Transverse colon (tissue), 4 donors: ENCODE data around the gene TICAM1. TPM values are rescaled to one million over a fixed set of nuclear protein-coding genes. Genes with fewer than 3 reads are reported as not detected.
A peak's percentile ranks its signal among the peaks of the same experiment; 100 is the strongest.

Source experiments
- DNase-seq: peaks from one replicate; pipeline ENCODE4 v3.0.0-alpha.2; 2019
- H3K27ac ChIP-seq, 4 donors: fragments of 200-600 bp; sonication (generic); 2 replicates each; pipeline ENCODE4 v1.5.1; 2016 to 2018; ENCODE audit warnings: inconsistent platforms in 4 of 4
- H3K27me3 ChIP-seq: fragments of 200-600 bp; sonication (generic); 2 replicates; pipeline ENCODE4 v1.5.1; 2017; ENCODE audit warnings: inconsistent platforms
- H3K36me3 ChIP-seq, 4 donors: fragments of 200-600 bp; sonication (generic); 2 replicates each; pipeline ENCODE4 v1.5.1; 2017 to 2019; ENCODE audit warnings: inconsistent platforms in 4 of 4
- H3K4me1 ChIP-seq, 4 donors: fragments of 200-600 bp; sonication (generic); 2 replicates each; pipeline ENCODE4 v1.5.1; 2017 to 2020; ENCODE audit warnings: inconsistent platforms in 4 of 4
- H3K4me3 ChIP-seq, 4 donors: fragments of 200-600 bp; sonication (generic); 1 replicate in 1 of 4; 2 replicates in 3 of 4; pipeline versions ENCODE4 v1.5.1 to v1.6.1; 2017 to 2019; ENCODE audit warnings: inconsistent platforms in 4 of 4
- H3K9me3 ChIP-seq, 2 donors: fragments of 200-600 bp; sonication (generic); 2 replicates each; pipeline ENCODE4 v1.5.1; 2017 to 2019; ENCODE audit warnings: inconsistent platforms in 2 of 2
- EP300 ChIP-seq: sonication (generic); formaldehyde crosslinking; IDR thresholded peaks from one replicate; pipeline ENCODE4 v1.6.1; 2017; ENCODE audit warnings: antibody characterized with exemption, low read depth
- POLR2A ChIP-seq: fragments of 450-650 bp; IDR thresholded peaks from one replicate; pipeline ENCODE4 v1.6.1; 2016; ENCODE audit warnings: antibody characterized with exemption, mild to moderate bottlenecking, moderate library complexity
- POLR2AphosphoS5 ChIP-seq, 3 donors: sonication (generic); formaldehyde crosslinking; IDR thresholded peaks; one replicate each; pipeline ENCODE4 v1.6.1; 2016; ENCODE audit warnings: antibody characterized with exemption in 3 of 3
- WGBS, 2 donors: methylation state at CpG; one replicate each; pipeline ENCODE4 v1.1.5; 2018; ENCODE audit warnings: low coverage in 1 of 2; 5-methylcytosine and 5-hydroxymethylcytosine counted together
- in situ Hi-C, 4 donors: fragments of 200-750 bp; cut with MboI; loops; one replicate each; pipeline versions ENCODE4 v1.15.0 to v1.15.1; 2017; ENCODE audit warnings: low sequenced_read_pairs in 3 of 4, low pct_ligation_motif_present in 1 of 4, low pct_unique_long_range_greater_than_20kb in 1 of 4
- intact Hi-C: fragments of 100-400 bp; cut with DNase I; formaldehyde crosslinking; loops from one replicate; pipeline ENCODE4 v1.15.1; 2023; ENCODE audit warnings: low total_unique reads
- small RNA-seq, 4 donors: library from RNA; depleted of rRNA; stranded (forward); fragments of <200 nt; gene quantifications; one replicate each; pipeline ENCODE3, GENCODE V24; 2016
- total RNA-seq, 4 donors: library from RNA; depleted of rRNA; stranded (reverse); fragments of >200 nt; gene quantifications; one replicate each; pipeline ENCODE4 v1.1.0, GENCODE V29; 2016
- TF ChIP-seq, protein P1 (sequence below), 5 experiments: fragments of 200-600 bp in 3 of 5; fragments of 450-650 bp in 2 of 5; sonication (generic) in 3 of 5; IDR thresholded peaks; 1 replicate in 2 of 5; 2 replicates in 3 of 5; pipeline ENCODE4 v1.5.1; 2016 to 2017; ENCODE audit warnings: antibody characterized with exemption in 5 of 5, inconsistent platforms in 3 of 5, mild to moderate bottlenecking in 2 of 5, moderate library complexity in 1 of 5

The TICAM1 gene
- total RNA-seq, 4 donors from 2014 or later: 17.7 to 66.6 (median 20.8) TPM

GRCh38 chr19:4774136-4774535 lies 57.4 kb downstream of the TICAM1 start:
- Histone ChIP-seq H3K27me3 (peaks cover 4% of the 10 kb centered on the region), H3K27ac (no peak overlapping the region), H3K36me3 (no peaks in the 10 kb centered on the region), H3K4me1 (no peaks in the 10 kb centered on the region), H3K4me3 (no peak overlapping the region), H3K9me3 (no peaks in the 10 kb centered on the region)
- TF ChIP-seq POLR2A (no peak), EP300 (no peak), POLR2AphosphoS5 (IDR thresholded peaks at IDR 0.05) (no peak)
- TF ChIP-seq, protein P1, sequence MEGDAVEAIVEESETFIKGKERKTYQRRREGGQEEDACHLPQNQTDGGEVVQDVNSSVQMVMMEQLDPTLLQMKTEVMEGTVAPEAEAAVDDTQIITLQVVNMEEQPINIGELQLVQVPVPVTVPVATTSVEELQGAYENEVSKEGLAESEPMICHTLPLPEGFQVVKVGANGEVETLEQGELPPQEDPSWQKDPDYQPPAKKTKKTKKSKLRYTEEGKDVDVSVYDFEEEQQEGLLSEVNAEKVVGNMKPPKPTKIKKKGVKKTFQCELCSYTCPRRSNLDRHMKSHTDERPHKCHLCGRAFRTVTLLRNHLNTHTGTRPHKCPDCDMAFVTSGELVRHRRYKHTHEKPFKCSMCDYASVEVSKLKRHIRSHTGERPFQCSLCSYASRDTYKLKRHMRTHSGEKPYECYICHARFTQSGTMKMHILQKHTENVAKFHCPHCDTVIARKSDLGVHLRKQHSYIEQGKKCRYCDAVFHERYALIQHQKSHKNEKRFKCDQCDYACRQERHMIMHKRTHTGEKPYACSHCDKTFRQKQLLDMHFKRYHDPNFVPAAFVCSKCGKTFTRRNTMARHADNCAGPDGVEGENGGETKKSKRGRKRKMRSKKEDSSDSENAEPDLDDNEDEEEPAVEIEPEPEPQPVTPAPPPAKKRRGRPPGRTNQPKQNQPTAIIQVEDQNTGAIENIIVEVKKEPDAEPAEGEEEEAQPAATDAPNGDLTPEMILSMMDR (IDR thresholded peaks at IDR 0.05): no peak
- DNase-seq: no peak
- intact Hi-C loops: no loop called here
- 55% methylated on average over 3 of the region's 3 CpGs; no CpG with 5 or more reads in 1 of the 2 donors for WGBS, 2 donors
- in situ Hi-C loops: no loop called here

- Histone ChIP-seq H3K9me3 (no peaks in the 10 kb centered on the region), H3K27ac (no peak overlapping the region), H3K27me3 (peaks cover 4% of the 10 kb centered on the region), H3K4me3 (no peak overlapping the region), H3K4me1 (no peaks in the 10 kb centered on the region), H3K36me3 (no peaks in the 10 kb centered on the region)
- in situ Hi-C loops: no loop called here
- no peak for DNase-seq
- intact Hi-C loops: no loop called here
- 52 to 64% methylated on average over 6 to 9 of the region's 9 CpGs for WGBS, 2 donors
- TF ChIP-seq EP300 (no peak), POLR2A (no peak), POLR2AphosphoS5 (IDR thresholded peaks at IDR 0.05) (no peak)
- TF ChIP-seq, protein P1 (IDR thresholded peaks at IDR 0.05): no peak
Observed at GRCh38 chr19:4773047-4773640, 58.4 kb downstream of the TICAM1 start.

- Histone ChIP-seq H3K4me3 (no peak overlapping the region), H3K27ac (no peak overlapping the region), H3K36me3 (no peaks in the 10 kb centered on the region), H3K4me1 (no peaks in the 10 kb centered on the region), H3K9me3 (no peaks in the 10 kb centered on the region), H3K27me3 (peaks cover 4% of the 10 kb centered on the region)
- TF ChIP-seq EP300 (no peak), POLR2A (no peak), POLR2AphosphoS5 (IDR thresholded peaks at IDR 0.05) (no peak)
- TF ChIP-seq, protein P1 (IDR thresholded peaks at IDR 0.05): no peak
- intact Hi-C loops: no loop called here
- 40 to 45% methylated on average over 1 to 2 of the region's 2 CpGs for WGBS, 2 donors
- in situ Hi-C loops: no loop called here
- DNase-seq: no peak
Observed at GRCh38 chr19:4772566-4772965, 58.9 kb downstream of the TICAM1 start.

DNA sequence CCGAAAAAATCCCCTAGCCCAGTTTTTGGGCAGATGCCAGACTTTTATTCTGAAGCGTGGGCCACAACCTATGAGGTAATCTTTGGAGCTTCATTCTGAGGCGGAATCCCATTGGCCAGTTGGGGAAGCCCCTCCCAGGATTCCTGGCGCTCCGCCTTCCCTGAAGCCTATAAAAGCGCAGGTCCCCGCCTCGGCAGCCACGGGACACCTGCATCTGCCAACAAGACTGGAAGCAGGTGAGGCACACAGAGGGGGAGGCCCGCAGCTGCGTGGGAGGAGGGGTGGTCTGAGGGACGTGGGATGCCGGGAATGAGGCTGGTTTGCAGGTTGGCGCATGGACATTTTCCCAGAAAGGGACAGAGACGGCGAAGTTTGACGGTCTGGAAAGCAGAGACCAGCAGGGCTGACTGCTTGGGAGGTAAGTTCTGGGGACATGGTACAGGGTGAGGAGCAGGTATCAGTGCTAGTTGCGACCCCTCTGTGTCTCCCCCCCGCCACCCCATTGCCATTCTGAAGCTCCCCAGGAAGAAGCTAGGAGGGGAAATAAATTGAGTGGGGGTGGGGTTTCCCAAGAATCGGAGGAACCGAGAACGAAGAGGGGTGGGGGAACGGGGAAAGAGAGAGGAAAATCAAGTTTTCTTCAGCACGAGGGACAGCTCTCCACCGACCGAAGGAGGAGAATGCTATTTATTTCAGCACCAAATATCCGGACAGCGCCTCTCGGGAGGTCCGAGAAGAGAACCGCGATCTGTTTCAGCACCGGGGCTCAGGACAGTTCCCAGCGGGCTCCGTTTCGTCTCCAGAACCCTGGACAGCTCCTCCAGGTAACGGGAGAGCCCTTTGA lies 62.4 kb downstream of the TICAM1 start:
- TF ChIP-seq EP300: no peak
- TF ChIP-seq POLR2AphosphoS5 (IDR thresholded peaks at IDR 0.05): peak in 1 of 3 donors; percentile 42
- in situ Hi-C loops: no loop called here
- H3K4me1 ChIP-seq: no peaks in the 10 kb centered on the region
- H3K27me3 ChIP-seq: peaks cover 5% of the 10 kb centered on the region
- no peaks in the 10 kb centered on the region for H3K36me3 ChIP-seq
- intact Hi-C loops: no loop called here
- H3K4me3 ChIP-seq: no peak overlapping the region
- no peaks in the 10 kb centered on the region for H3K9me3 ChIP-seq
- DNase-seq: peak; percentile 83
- WGBS, 2 donors: 14 to 23% methylated on average over 13 to 37 of the region's 37 CpGs
- H3K27ac ChIP-seq: no peak overlapping the region

Small RNAs within 50 kb of the gene (small RNA-seq; reads per million reads assigned to genes)
- 0 reads per million in 4 donors for gene MIR7-3

Other genes with a start within 250 kb of the TICAM1 start
- 10 to 100 TPM in 1 of 4 donors, 1 to 10 TPM in 3; 4.5 to 12.0 (median 8.5) TPM for gene TNFAIP8L1, start 192.2 kb downstream of the TICAM1 start, total RNA-seq
- gene MYDGF, start 161.4 kb downstream of the TICAM1 start, total RNA-seq: 10 to 100 TPM in 2 of 4 donors, 1 to 10 TPM in 2; 3.6 to 44.5 (median 22.0) TPM
- 100 to 1,000 TPM in 2 of 4 donors, 10 to 100 TPM in 2; 74.1 to 320 (median 103) TPM for gene DPP9, start 107.9 kb downstream of the TICAM1 start, total RNA-seq
- gene FEM1A, start 40.0 kb downstream of the TICAM1 start, total RNA-seq: 10 to 100 TPM; 13.3 to 63.5 (median 15.5) TPM
- gene PLIN3, start 36.0 kb upstream of the TICAM1 start, total RNA-seq: 10 to 100 TPM; 27.5 to 85.5 (median 77.1) TPM
- gene ARRDC5, start 71.2 kb upstream of the TICAM1 start, total RNA-seq: 1 to 10 TPM in 1 of 4 donors, not detected in 3; 1.3 TPM
- gene UHRF1, start 77.8 kb upstream of the TICAM1 start, total RNA-seq: 10 to 100 TPM in 2 of 4 donors, 1 to 10 TPM in 2; 2.9 to 41.2 (median 12.0) TPM
- gene KDM4B, start 137.4 kb upstream of the TICAM1 start, total RNA-seq: 10 to 100 TPM; 26.6 to 84.2 (median 39.9) TPM